ENCODE measurements around the gene ATP8A2.

The ATP8A2 gene

GRCh38 chr13:25630329-25630900 is 258.6 kb downstream of the ATP8A2 start:
- no peak for DNase-seq (ENCODE audit: low read depth in 2 of 2)

DNA sequence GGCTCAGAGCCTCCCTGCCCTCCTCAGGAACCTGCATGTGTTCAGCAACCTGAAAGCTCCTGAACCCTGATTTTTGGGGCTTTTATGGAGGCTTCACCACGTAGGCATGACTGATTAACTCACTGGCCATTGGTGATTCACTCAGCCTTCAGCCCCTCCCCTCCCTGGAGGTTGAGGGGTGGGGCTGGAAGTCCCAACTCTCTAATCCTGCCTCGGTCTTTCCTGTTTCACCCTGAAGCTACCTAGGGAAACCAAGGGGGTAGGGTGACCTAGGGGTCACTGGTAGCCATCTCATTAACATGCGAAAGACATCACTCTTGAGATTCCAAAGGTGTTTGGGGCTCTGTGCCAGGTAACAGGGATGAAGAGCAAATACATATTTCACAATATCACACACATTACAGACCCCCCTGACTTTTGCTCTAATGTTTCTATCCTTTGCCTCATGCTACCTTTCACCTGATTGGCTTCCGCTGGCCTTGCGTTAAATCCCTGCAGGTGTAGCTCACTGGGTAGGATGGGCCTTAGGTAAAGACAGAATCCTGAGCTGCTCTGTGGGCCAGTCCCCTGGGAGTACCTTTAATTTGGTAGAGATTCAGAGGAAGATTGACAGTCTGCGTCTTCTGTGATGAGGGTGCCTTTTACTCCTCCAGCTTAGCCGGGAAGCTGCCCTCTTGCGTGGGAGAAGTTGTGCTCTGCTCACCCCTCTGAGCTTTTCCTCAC is 260.6 kb downstream of the ATP8A2 start:
- no peak for DNase-seq (ENCODE audit: low read depth in 2 of 2)

DNA sequence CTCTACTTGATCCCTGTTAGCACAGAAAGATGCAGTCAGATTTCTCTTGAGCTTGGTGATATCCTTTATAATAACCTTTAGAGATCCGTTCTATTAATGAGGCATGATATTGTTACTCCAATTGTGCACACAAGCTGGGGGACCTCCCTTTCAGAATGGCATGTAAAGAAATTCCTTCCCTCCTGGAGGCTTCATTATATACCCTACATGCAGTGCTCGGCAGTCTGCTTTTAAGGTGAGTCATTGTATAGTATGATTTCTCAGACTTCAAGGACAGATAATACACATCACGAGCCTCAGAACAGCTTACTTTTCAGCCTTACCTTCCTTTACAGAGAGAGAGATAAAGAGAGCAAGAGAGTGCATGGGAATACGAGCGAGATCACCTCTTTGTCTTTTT is 261.3 kb downstream of the ATP8A2 start:
- no peak for DNase-seq (ENCODE audit: low read depth in 2 of 2)

DNA sequence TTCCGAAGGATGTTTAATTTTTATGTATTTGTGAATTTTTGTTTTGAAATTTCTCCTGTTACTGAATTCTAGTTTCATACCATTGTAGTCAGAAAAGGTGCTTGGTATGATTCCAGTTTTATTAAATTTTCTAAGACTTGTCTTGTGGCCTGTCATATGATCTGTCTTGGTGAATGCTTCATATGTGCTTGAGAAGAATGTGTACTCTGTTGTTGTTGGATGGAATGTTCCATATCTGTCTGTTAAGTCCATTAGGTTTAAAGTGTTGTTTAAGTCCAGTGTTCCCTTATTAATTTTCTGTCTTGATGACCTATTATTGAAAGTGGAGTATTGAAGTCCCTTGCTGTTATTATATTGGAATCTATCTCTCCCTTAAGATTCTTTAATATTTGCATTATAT is 273.9 kb downstream of the ATP8A2 start:
- DNase-seq (ENCODE audit: low read depth in 2 of 2): no peak

GRCh38 chr13:25649001-25649633 is 277.3 kb downstream of the ATP8A2 start:
- DNase-seq (ENCODE audit: low read depth in 2 of 2): no peak

DNA sequence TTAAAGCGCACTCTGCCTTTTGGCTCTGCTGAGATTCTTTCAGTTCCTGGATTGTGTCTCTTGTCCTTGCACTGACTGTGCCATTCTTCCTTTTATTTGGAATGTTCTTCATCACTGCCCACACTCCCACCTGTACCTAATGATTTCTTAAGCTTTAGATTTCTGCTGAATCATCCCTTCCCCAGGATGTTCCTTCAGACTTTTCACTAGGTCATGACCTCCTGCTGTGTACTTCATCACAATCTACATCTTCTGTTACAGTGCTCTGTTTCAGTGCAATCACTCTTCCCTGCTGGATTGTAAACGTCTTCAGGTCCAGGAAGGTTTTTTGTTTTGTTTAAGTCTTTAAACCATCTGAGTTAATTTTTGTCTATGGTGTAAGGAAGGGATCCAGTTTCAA is 281.0 kb downstream of the ATP8A2 start:
- no peak for DNase-seq (ENCODE audit: low read depth in 2 of 2)

DNA sequence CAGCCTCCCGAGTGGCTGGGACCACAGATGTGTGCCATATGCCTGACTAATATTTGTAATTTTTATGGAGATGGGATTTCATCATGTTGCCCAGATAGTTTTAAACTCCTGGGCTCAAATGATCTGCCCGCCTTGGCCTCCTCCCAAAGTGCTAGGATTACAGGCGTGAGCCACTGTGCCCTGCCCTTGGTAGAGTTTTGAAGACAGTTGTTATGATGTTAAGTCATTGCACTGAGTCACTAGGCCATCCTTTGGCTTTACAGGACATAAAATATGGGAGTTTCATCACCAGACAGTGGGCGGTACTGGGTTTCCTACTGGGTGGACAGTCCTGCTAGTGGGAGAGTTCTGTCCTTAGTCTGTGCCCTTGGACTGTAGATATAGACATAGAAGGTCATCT is 282.5 kb downstream of the ATP8A2 start:
- no peak for DNase-seq (ENCODE audit: low read depth in 2 of 2)

- no peak for DNase-seq (ENCODE audit: low read depth in 2 of 2)
These were observed 285.4 kb downstream of the ATP8A2 start for GRCh38 chr13:25657157-25657556.

DNA sequence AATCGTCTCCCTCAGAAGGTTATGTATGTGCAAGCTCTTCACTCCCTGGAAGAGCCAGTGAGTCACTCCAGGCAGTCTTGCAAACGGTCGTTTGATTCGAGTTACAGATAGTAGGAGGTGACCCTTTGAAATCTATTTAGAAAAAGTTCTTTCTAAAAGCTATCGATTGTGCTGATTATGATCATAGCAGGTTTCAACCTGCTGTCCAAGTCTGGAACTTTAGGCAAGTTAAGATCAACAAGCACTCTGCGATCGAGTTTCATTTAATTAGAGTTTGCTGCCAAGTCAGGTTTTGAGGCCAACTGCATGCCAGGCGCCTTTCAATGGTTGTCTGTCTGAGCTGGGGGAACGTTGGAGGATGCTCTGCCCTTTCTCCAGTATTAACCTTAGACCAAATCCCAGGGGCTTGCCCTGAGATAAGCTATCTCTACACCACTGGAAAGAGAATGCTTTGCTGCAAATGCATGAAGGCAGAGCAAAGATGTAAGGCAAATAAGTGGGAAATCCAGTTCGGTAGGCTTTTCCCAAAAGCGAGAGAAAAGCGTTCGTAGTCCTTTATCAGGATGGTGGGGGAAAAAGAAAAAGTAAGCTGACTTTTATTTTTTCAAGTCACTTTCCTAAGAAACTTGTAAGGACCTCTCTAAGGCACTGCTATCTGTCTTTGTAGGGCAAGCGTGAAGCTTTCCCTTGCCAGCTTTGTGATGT is 287.5 kb downstream of the ATP8A2 start:
- DNase-seq (ENCODE audit: low read depth in 2 of 2): no peak

DNA sequence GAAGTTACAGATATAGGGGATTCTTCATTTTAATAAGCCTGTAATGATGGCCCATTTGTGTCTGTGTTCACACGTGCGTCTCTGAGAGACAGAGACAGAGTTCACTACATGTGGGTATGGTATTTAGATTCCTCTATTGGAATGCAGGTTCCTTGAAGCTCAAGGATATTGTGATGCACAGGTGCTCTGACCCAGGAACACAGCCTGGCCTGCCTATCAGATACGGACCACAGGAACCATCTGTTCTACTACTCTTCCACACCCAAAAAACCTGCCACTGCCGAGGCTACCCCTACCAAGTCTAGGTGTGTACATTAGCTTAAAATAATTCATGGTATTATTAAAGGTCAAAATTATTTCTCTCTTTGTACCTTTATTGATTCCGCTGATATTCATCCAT is 289.2 kb downstream of the ATP8A2 start:
- DNase-seq (ENCODE audit: low read depth in 2 of 2): no peak

- DNase-seq (ENCODE audit: low read depth in 2 of 2): no peak
These were observed 290.7 kb downstream of the ATP8A2 start for GRCh38 chr13:25662516-25662915.

DNA sequence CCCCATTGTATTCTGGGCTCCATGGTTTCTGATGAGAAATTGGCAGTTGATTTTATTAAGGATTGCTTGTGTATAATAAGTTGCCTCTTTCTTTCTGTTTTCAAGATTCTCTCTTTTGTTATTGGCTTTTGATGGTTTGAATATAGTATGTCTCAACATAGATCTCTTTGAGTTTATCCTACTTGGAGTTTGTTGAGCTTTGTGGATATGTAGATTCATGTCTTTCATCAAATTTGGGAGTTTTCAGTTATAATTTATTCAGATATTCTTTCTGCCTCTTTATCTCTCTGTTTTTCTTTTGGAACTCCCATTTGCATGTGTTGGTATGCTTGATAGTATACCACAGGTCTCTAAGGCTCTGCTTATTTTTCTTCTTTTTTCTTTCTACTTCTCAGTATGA is 296.6 kb downstream of the ATP8A2 start:
- no peak for DNase-seq (ENCODE audit: low read depth in 2 of 2)

GRCh38 chr13:25673711-25674110 is 301.9 kb downstream of the ATP8A2 start:
- no peak for DNase-seq (ENCODE audit: low read depth in 2 of 2)

DNA sequence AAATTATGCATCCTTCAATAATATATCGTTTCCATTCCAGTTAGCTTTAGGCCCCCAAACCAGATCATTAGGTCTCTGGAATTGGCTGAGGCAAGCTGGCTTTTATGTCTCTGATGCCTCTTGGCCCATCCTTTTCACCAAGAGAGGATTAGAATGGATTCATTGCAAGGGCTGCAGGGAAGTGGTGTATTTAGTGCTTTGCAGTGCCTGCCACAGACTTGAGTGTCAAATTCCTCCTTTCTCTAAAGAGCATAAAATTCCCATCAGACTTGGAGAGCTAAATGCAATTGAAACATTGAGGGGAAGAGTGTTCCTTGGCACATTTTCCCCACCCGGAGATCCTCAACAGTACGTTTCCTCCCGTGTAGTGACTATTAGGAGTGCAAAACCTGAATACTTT is 302.6 kb downstream of the ATP8A2 start:
- DNase-seq (ENCODE audit: low read depth in 2 of 2): no peak

GRCh38 chr13:25675060-25675459 is 303.3 kb downstream of the ATP8A2 start:
- no peak for DNase-seq (ENCODE audit: low read depth in 2 of 2)

- DNase-seq (ENCODE audit: low read depth in 2 of 2): no peak
These were observed 306.2 kb downstream of the ATP8A2 start for GRCh38 chr13:25677956-25678355.

GRCh38 chr13:25678398-25678797 is 306.6 kb downstream of the ATP8A2 start:
- DNase-seq (ENCODE audit: low read depth in 2 of 2): no peak

GRCh38 chr13:25679159-25679558 is 307.4 kb downstream of the ATP8A2 start:
- DNase-seq (ENCODE audit: low read depth in 2 of 2): no peak

GRCh38 chr13:25679936-25680335 is 308.2 kb downstream of the ATP8A2 start:
- DNase-seq (ENCODE audit: low read depth in 2 of 2): no peak

GRCh38 chr13:25682276-25682675 is 310.5 kb downstream of the ATP8A2 start:
- DNase-seq (ENCODE audit: low read depth in 2 of 2): no peak

DNA sequence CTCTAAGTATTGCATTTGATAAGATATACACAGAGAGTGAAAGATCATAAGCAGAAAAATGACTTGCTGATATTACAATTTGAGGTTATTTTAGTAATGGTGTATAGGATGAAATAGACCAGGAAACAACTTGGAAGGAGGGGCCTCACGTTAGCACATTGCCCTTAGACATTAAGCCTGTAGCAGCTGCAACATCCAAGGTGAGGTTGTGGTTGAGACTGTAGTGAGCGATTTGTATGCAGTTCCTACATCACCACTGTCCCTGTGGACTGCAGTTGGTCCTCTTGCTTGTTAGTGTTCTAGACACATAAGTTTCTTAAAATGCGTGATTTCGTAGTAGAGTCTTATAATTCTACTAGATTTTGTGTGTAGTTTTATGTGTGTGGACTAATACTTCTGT is 311.3 kb downstream of the ATP8A2 start:
- DNase-seq (ENCODE audit: low read depth in 2 of 2): no peak

DNA sequence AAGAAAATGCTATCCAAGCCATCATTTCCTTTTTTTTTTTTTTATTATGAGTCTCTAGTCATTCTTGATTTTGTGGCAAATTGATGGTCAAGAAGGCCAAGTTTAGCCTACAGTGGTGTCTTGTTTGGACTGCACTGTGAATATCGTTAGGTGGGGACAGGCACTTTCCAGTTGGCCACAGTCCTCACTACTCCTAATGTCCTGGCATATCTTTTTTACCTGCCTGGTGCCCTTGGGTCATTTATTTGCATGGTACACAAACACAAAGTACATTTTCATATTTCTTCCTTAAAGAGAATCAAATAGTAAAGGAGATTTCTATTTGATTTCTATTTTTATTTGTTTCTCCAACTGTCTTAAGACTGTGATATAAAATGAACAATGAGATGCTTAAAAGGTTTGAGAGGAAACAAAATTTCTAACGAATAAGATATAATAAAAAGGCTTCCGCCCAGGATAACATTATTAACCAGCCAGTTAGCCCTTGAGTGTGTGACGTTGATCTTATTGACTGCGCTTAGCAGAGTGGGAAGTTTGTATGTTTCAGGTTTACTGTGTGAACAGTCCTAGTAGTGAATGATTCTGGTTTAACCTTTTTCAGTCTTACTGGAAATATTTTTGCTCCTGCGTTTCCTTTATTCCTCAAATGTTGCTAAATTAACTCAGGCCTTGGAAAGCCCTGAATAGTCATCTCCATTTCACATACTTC is 312.0 kb downstream of the ATP8A2 start:
- no peak for DNase-seq (ENCODE audit: low read depth in 2 of 2)
